GM19023 (cell line): ENCODE results near the gene GRIN3B.
"Not testable (repeated sequence)": the region's sequence is repeated elsewhere in the genome, so short reads cannot be mapped to it uniquely, and the experiment has no call there.

Source experiments
- ATAC-seq: cut with Tn5 transposase; IDR thresholded peaks from one replicate; pipeline ENCODE4 v1.9.1; 2021; ENCODE audit warnings: mild to moderate bottlenecking, moderate library complexity; ENCODE audit not compliant: unreplicated experiment

Gene GRIN3B

GRCh38 chr19:1018393-1018792 lies 18.2 kb downstream of the GRIN3B start:
- no peak for ATAC-seq

- no peak for ATAC-seq
These were observed 18.9 kb downstream of the GRIN3B start for GRCh38 chr19:1018932-1019615.

GRCh38 chr19:1019616-1019961 lies 19.4 kb downstream of the GRIN3B start:
- ATAC-seq, result no peak

DNA sequence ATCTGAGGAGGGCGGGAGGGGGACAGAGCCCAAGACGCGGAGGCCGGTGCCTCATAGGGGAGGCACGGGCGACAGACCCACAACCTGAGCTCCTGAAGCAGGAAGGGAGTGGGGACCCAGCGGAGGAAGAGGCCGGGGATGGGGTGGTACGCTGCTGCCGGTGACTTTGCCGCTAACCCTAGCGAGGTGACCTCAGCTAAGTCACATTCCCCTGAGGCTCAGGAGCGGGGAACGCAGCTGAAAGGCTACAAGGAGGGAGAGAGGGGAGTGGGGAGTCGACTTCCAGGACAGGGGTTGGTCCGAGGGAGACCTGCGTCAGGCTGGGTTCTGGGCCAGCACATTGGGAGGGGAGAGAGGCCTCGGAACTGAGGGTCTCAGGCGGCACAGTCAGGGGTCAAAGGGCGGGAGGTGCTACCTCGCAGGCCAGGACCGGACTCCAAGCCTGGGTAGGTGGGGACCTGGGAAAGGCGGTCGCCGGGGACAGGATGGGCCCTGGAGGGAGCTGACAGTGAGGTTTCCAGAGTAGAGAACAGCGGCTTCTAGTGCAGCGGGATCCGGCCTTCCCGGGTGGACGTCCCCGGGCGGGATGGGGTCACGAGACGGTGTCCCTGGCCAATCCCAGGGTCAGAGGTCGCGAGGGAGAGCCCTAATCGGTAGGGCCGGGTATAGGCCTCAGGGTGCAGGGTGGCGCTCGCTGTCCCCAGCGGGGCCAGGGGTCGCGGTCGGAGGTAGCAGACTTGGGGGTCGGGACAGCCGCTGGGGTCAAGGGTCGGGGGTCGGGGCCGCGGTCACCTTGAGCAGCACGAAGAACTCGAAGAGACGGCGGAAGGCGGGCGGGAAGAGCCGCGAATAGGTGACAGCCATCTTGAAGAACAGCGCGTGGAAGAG lies 20.0 kb downstream of the GRIN3B start:
- no peak for ATAC-seq

DNA sequence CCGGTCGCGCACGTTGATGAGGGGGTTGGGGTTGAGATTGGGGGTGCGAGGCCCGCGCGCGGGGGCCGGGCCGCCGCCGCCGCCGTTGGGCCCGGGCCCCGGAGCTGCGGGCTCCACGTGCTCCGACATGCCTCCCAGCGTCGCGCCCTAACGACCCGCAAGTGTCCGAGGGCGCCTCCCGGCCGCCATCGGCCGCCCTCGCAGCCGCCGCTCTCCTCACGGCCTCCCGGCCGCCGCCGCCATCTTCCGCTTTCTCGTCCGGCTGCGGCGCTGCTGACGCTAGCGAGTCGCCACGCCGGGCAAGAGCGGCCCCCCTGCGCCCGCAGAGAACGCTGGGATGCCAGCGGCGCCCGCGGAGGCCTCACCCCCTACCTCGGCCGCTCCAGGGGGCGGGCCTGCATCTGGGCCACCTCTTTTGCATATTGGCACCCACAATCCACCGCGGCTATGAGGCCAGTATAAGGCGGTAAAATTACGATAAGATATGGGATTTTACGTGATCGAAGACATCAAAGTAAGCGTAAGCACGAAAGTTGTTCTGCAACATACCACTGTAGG lies 20.7 kb downstream of the GRIN3B start, which contains the start of gene TMEM259:
TSS of gene TMEM259 (minus strand) at position 256 of the 558 bp plus-strand sequence. CDS start at position 129, 127 bp downstream.
- peak; percentile 72 for ATAC-seq

GRCh38 chr19:1023883-1024188 lies 23.6 kb downstream of the GRIN3B start:
- not testable (repeated sequence) for ATAC-seq

GRCh38 chr19:1025080-1025479 lies 24.9 kb downstream of the GRIN3B start:
- ATAC-seq, result not testable (repeated sequence)

DNA sequence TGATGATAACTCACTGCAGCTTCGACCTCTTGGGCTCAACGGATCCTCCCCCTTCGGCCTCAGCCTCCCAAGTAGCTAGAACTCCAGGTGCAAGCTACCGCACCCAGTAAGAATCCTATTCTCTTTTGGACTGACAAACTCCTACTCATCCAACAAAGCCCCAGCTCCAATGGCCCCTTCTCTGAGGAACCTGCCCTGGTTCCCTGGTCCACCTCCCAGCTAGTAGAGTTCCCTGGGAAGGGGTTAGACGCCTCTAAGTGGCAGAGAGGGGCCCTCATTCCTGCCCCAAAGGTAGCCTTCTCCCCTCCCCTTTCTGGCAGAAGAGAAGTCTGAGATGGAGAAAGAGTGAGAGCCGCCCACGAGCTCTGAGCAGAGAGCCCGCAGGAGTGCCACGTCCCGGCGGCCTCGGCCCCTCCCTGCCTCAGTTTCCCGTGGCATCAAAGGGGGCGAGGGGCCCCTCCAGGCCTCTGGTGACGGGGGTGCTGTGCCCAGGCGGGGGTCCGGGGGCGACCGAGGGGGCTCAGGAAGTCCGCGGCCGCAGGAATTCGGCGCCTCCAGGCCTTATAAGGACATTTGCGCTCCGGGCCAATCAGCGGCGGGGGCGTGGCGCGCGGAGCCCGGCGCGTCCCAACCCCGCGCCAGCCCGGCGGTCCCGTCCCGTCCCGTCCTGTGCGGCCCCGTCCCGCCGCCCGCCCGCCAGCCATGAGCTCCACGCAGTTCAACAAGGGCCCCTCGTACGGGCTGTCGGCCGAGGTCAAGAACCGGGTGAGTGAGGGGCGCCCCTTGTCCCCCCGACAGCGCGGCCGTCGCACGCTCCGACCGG lies 26.0 kb downstream of the GRIN3B start, which contains the start of gene CNN2:
TSS of gene CNN2 (plus strand) at position 649 of the 823 bp plus-strand sequence. CDS start at position 703, 54 bp downstream.
- ATAC-seq, result peak; percentile 53

GRCh38 chr19:1026783-1027649 lies 26.8 kb downstream of the GRIN3B start:
- peak; percentile 22 for ATAC-seq

DNA sequence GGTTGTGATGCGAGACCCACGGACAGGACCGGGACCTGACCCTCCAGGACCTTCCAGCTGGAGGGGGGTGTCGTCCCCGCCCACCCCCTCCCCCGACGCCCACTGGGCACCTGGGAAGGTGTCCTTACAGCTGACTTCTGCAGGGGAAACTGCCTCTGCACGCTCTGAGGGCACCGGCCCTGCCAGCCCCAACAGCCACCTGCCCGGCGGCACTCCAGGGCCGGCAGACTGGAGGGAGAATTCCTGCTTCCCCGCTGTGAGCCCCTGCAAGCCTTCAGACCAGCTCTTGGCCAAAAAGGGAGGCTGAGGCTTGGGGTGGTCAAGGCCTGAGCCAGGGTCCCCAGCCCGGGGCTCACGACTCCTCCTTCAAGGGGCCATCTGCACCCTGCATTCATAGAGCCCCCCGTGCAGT lies 27.4 kb downstream of the GRIN3B start:
- ATAC-seq, result no peak

- ATAC-seq, result no peak
These were observed 28.1 kb downstream of the GRIN3B start for GRCh38 chr19:1028062-1028926.

DNA sequence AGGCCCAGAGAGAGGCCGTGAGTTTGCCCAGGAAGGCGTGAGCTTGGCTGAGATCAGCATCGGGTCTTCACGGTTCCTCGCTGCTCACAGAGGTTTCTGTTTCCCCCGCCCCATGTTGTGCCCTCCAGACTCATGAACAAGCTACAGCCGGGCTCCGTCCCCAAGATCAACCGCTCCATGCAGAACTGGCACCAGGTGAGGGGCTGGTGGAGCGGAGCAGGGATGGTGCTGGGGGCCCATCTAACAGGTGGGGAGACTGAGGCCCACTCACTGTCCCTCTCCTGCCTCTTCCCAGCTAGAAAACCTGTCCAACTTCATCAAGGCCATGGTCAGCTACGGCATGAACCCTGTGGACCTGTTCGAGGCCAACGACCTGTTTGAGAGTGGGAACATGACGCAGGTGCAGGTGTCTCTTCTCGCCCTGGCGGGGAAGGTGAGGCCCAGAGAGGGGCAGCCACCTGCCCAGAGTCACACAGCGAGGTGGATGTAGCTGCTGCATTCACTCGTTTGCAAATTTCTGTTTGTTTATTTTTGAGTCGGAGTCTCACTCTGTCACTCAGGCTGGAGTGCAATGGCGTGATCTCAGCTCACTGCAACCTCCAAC lies 32.1 kb downstream of the GRIN3B start:
- no peak for ATAC-seq

GRCh38 chr19:1035998-1036621 lies 35.9 kb downstream of the GRIN3B start:
- ATAC-seq, result no peak

- ATAC-seq, result no peak
These were observed 37.4 kb downstream of the GRIN3B start for GRCh38 chr19:1037621-1038064.

DNA sequence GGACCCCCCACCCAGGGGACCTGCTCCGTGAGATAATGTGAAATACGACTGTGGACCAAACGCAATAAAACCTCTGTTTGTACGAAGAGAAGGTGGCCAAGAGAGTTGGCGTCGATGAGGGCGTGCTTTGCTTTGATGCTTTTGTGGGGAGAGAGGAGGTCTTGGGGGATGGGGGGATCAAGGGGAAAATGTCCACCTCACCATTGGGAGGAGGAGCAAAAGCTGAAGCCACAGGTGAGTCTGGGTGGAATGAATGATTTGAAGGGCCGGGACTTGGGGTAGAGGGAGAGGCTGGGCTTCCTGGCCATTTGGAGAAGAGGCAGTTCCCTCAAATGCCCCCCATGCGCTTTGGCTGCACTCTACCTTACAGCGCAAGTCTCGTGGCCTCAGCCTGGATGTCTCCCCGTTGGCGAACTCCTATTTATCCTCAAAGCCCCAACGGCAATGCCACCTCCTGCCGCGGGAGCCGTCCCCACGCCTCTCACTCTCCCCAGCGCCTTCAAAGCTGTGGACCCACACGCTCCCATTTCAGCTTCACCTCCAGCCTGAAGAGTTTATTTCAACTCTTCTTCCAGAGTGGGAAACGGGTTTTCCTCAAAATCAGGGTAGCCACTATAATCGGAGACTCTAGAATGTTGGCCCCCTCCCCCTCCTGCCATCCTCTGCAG lies 38.9 kb downstream of the GRIN3B start:
- no peak for ATAC-seq

DNA sequence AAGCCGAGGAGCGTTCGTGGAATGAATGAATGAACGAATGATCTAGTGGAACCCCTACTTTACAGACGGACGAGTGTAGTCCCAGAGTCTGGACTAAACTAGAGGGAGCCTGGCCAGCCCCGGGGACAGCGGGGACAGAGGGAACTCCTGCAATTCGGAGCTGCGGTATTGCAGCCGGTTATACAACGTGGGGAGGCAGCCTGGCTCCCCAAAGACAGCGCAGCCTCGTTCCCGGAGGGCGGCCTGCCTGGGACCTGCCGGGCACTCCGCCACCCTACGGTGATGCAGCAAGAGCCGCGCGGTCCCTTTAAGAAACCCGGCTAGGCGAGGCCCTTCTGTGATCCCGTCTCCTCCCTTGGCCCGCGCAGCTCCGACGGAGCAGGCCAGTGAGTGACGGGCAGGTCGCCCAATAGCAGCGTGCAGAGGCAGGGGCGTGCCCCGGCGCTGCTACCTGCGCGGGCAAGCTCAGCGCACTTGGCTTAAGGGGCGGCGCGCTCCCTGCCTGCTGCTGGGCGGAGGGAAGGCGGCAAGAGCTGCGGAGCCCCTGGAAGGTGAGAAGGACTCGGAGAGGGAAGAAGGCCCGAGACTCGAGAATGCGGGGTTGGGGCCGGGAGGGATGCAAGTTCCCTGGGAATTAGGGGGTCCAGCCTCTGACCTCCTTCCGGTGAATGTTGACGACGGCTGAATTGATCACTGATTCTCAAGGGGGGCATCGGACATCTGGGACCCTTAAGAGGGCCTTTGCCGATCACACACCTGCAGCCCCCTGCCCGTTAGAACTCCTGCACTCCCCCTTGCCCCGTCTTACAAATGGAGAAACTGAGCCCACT lies 39.6 kb downstream of the GRIN3B start, which contains the start of gene ABCA7:
TSS of gene ABCA7 (plus strand) at position 462 of the 830 bp plus-strand sequence. CDS start 1,255 bp downstream, outside the sequence.
- peak; percentile 81 for ATAC-seq
